NCI-H2227 (cell line): ENCODE data around the gene RIBC1.
"Not testable (repeated sequence)": the region's sequence is repeated elsewhere in the genome, so short reads cannot be mapped to it uniquely, and the experiment has no call there.

Experiments
- DNase-seq: peaks from one replicate; lab custom pipeline; 2025; ENCODE audit not compliant: unreplicated experiment; lab: John Stamatoyannopoulos, UW

The RIBC1 gene

GRCh38 chrX:53433651-53434639 is 11.3 kb downstream of the RIBC1 start, which contains the start of gene HSD17B10:
Gene HSD17B10 (minus strand): TSS chrX:53434370. CDS start chrX:53434345, 25 bp downstream.
- peak; percentile 96 for DNase-seq

GRCh38 chrX:53435997-53436396 is 13.3 kb downstream of the RIBC1 start:
- DNase-seq, result peak; percentile 84

GRCh38 chrX:53437206-53437605 is 14.5 kb downstream of the RIBC1 start:
- DNase-seq, result no peak

- DNase-seq, result peak; percentile 93
Observed at GRCh38 chrX:53438174-53438831, 15.6 kb downstream of the RIBC1 start.

- DNase-seq, result no peak
Observed at GRCh38 chrX:53438832-53439230, 16.2 kb downstream of the RIBC1 start.

- no peak for DNase-seq
Observed at GRCh38 chrX:53440101-53440500, 17.4 kb downstream of the RIBC1 start.

GRCh38 chrX:53440621-53441517 is 18.2 kb downstream of the RIBC1 start:
- no peak for DNase-seq

- peak; percentile 90 for DNase-seq
Observed at GRCh38 chrX:53441531-53442321, 19.1 kb downstream of the RIBC1 start.

- no peak for DNase-seq
Observed at GRCh38 chrX:53442322-53442631, 19.6 kb downstream of the RIBC1 start.

- peak; percentile 49 for DNase-seq
Observed at GRCh38 chrX:53445977-53446376, 23.3 kb downstream of the RIBC1 start.

GRCh38 chrX:53447441-53447840 is 24.8 kb downstream of the RIBC1 start:
- DNase-seq, result no peak

- no peak for DNase-seq
Observed at GRCh38 chrX:53449632-53450031, 27.0 kb downstream of the RIBC1 start.

GRCh38 chrX:53452812-53453211 is 30.1 kb downstream of the RIBC1 start:
- no peak for DNase-seq

GRCh38 chrX:53456254-53456653 is 33.6 kb downstream of the RIBC1 start:
- no peak for DNase-seq

- no peak for DNase-seq
Observed at GRCh38 chrX:53458082-53458481, 35.4 kb downstream of the RIBC1 start.

GRCh38 chrX:53468659-53469058 is 46.0 kb downstream of the RIBC1 start:
- DNase-seq, result not testable (repeated sequence)

- DNase-seq, result no peak
Observed at GRCh38 chrX:53471346-53471745, 48.7 kb downstream of the RIBC1 start.

GRCh38 chrX:53474707-53475106 is 52.0 kb downstream of the RIBC1 start:
- DNase-seq, result no peak

- no peak for DNase-seq
Observed at GRCh38 chrX:53476371-53476770, 53.7 kb downstream of the RIBC1 start.

GRCh38 chrX:53479301-53479700 is 56.6 kb downstream of the RIBC1 start:
- DNase-seq, result no peak
